WTC11 (cell line): ENCODE data around the gene IFT88. TPM values are rescaled to one million over a fixed set of nuclear protein-coding genes. Genes with fewer than 3 reads are reported as not detected.

Source experiments
- ATAC-seq: fragments of 200-7000 bp; cut with Tn5 transposase; 2 replicates; pipeline ENCODE4 v1.10.0; 2021; ENCODE audit warnings: mild to moderate bottlenecking, moderate library complexity
- CTCF ChIA-PET: fragments of 300-600 bp; sonication (Branson Sonifier 250); formaldehyde crosslinking; loops from one replicate; lab custom pipeline; 2021; ENCODE audit warnings: antibody characterized with exemption; lab: Charles Lee
- POLR2A ChIA-PET: fragments of 350-600 bp; sonication (Branson Sonifier 250); formaldehyde crosslinking; loops from one replicate; lab custom pipeline; 2021; ENCODE audit warnings: antibody characterized with exemption; lab: Charles Lee
- DNase-seq: peaks from one replicate; pipeline ENCODE4 v3.0.0; 2021; ENCODE audit warnings: low spot score
- H3K27ac Mint-ChIP-seq: 2 replicates; pipeline ENCODE4 v1.8.0; 2021; ENCODE audit warnings: mixed read lengths
- H3K27me3 Mint-ChIP-seq: 2 replicates; pipeline ENCODE4 v1.8.0; 2021; ENCODE audit warnings: low read depth, mild to moderate bottlenecking, moderate library complexity, mixed read lengths
- H3K36me3 Mint-ChIP-seq: 2 replicates; pipeline ENCODE4 v1.8.0; 2021; ENCODE audit warnings: mixed read lengths
- H3K4me1 Mint-ChIP-seq: 2 replicates; pipeline ENCODE4 v1.8.0; 2022; ENCODE audit warnings: mixed read lengths
- H3K4me3 Mint-ChIP-seq: 2 replicates; pipeline ENCODE4 v1.8.0; 2021; ENCODE audit warnings: mild to moderate bottlenecking, moderate library complexity, mixed read lengths
- H3K9me3 Mint-ChIP-seq: 2 replicates; pipeline ENCODE4 v1.8.0; 2021; ENCODE audit warnings: mixed read lengths
- CBFB ChIP-seq: sonication (generic); formaldehyde crosslinking; IDR thresholded peaks from 2 replicates; pipeline ENCODE4 v1.8.1; 2022; ENCODE audit warnings: mild to moderate bottlenecking, low read depth, missing genetic modification reagents
- CREM ChIP-seq: sonication (generic); formaldehyde crosslinking; IDR thresholded peaks from 2 replicates; pipeline ENCODE4 v1.8.1; 2022; ENCODE audit warnings: mild to moderate bottlenecking, missing genetic modification reagents, moderate library complexity
- CTCF ChIP-seq: fragments of 200-600 bp; IDR thresholded peaks from 2 replicates; pipeline ENCODE4 v1.8.0; 2022; ENCODE audit warnings: antibody characterized with exemption
- ERG ChIP-seq: fragments of 250-450 bp; sonication (Bioruptor Pico); IDR thresholded peaks from 2 replicates; pipeline ENCODE4 v1.8.0; 2021; ENCODE audit warnings: mild to moderate bottlenecking
- GRHL2 ChIP-seq: fragments of 250-450 bp; sonication (Bioruptor Pico); IDR thresholded peaks from 2 replicates; pipeline ENCODE4 v1.8.0; 2022; ENCODE audit warnings: mild to moderate bottlenecking, moderate library complexity; ENCODE audit not compliant: insufficient replicate concordance, severe bottlenecking
- GTF2I ChIP-seq: fragments of 250-450 bp; sonication (Bioruptor Pico); conservative IDR thresholded peaks from 2 replicates; pipeline ENCODE4 v1.4.0; 2021; ENCODE audit warnings: mild to moderate bottlenecking
- HMGXB4 ChIP-seq: sonication (generic); formaldehyde crosslinking; IDR thresholded peaks from 2 replicates; pipeline ENCODE4 v1.8.1; 2023; ENCODE audit warnings: mild to moderate bottlenecking, moderate library complexity, missing genetic modification reagents
- JAZF1 ChIP-seq: fragments of 250-450 bp; sonication (Bioruptor Pico); IDR thresholded peaks from 2 replicates; pipeline ENCODE4 v1.9.0; 2021; ENCODE audit warnings: moderate library complexity, mild to moderate bottlenecking, inconsistent platforms
- NR1H2 ChIP-seq: sonication (generic); formaldehyde crosslinking; IDR thresholded peaks from 2 replicates; pipeline ENCODE4 v1.9.0; 2021; ENCODE audit warnings: mild to moderate bottlenecking, moderate library complexity, missing genetic modification reagents
- OVOL2 ChIP-seq: fragments of 250-450 bp; sonication (Bioruptor Pico); IDR thresholded peaks from 2 replicates; pipeline ENCODE4 v1.9.0; 2021; ENCODE audit warnings: mild to moderate bottlenecking, borderline replicate concordance
- SMAD3 ChIP-seq: sonication (generic); formaldehyde crosslinking; IDR thresholded peaks from 2 replicates; pipeline ENCODE4 v1.8.0; 2022; ENCODE audit warnings: missing genetic modification reagents, mild to moderate bottlenecking, borderline replicate concordance
- STAT6 ChIP-seq: sonication (generic); formaldehyde crosslinking; conservative IDR thresholded peaks from 2 replicates; pipeline ENCODE4 v1.8.1; 2023; ENCODE audit warnings: mild to moderate bottlenecking, low read depth, missing genetic modification reagents, moderate library complexity
- TEAD1 ChIP-seq: sonication (generic); formaldehyde crosslinking; IDR thresholded peaks from 2 replicates; pipeline ENCODE4 v1.8.0; 2022; ENCODE audit warnings: mild to moderate bottlenecking, missing genetic modification reagents
- TP53 ChIP-seq: sonication (generic); formaldehyde crosslinking; IDR thresholded peaks from 2 replicates; pipeline ENCODE4 v1.8.1; 2023; ENCODE audit warnings: mild to moderate bottlenecking, missing genetic modification reagents
- ZBTB21 ChIP-seq: sonication (generic); formaldehyde crosslinking; IDR thresholded peaks from 2 replicates; pipeline ENCODE4 v1.8.1; 2023; ENCODE audit warnings: mild to moderate bottlenecking, missing genetic modification reagents, borderline replicate concordance
- ZNF232 ChIP-seq: sonication (generic); formaldehyde crosslinking; IDR thresholded peaks from 2 replicates; pipeline ENCODE4 v1.8.0; 2022; ENCODE audit warnings: mild to moderate bottlenecking, missing genetic modification reagents
- ZNF317 ChIP-seq: sonication (generic); formaldehyde crosslinking; IDR thresholded peaks from 2 replicates; pipeline ENCODE4 v1.8.1; 2023; ENCODE audit warnings: low read depth, mild to moderate bottlenecking, moderate library complexity, missing genetic modification reagents, borderline replicate concordance
- ZNF425 ChIP-seq: fragments of 250-450 bp; sonication (Bioruptor Pico); conservative IDR thresholded peaks from 2 replicates; pipeline ENCODE4 v1.9.0; 2021; ENCODE audit warnings: mild to moderate bottlenecking
- ZNF532 ChIP-seq: fragments of 250-450 bp; sonication (Bioruptor Pico); IDR thresholded peaks from 2 replicates; pipeline ENCODE4 v1.9.0; 2021; ENCODE audit warnings: mild to moderate bottlenecking, borderline replicate concordance
- ZSCAN18 ChIP-seq: fragments of 250-450 bp; sonication (Bioruptor Pico); IDR thresholded peaks from 2 replicates; pipeline ENCODE4 v2.1.2; 2022; ENCODE audit warnings: mild to moderate bottlenecking, moderate library complexity
- total RNA-seq: library from RNA; stranded (reverse); gene quantifications from 3 replicates; pipeline ENCODE4 v1.2.3, GENCODE V29; 2021

The IFT88 gene
- total RNA-seq, 1 experiment from 2014 or later, result 6.5 TPM

- TF ChIP-seq CTCF, result no peak
- TF ChIP-seq CREM (CRISPR knock-in tag), result no peak
- no peak for TF ChIP-seq ERG
- TF ChIP-seq GRHL2 (CRISPR knock-in tag), result no peak
Observed at GRCh38 chr13:20666948-20667347, 100.0 kb downstream of the IFT88 start (continued).

- ChIA-PET POLR2A (no interaction called here), CTCF (interaction anchor here (1.6 kb wide), 1 partner anchor 44 kb away, joined by 3 read pairs; no protein-coding TSS in a partner anchor)
- 0 out of 2 replicates have a peak, but pooled peaks cover 3% of the 10 kb centered on the region for H3K9me3 Mint-ChIP-seq
- no peaks in the 10 kb centered on the region for H3K4me1 Mint-ChIP-seq
- H3K4me3 Mint-ChIP-seq, result no peak overlapping the region
- no peak overlapping the region for H3K27ac Mint-ChIP-seq
- peaks cover 3% of the 10 kb centered on the region; the same call in 1 of the 2 replicates for H3K36me3 Mint-ChIP-seq
- DNase-seq, result no peak
- no peak for TF ChIP-seq OVOL2 (CRISPR knock-in tag)
- no peak for TF ChIP-seq ZNF232 (CRISPR knock-in tag)
- TF ChIP-seq TP53 (CRISPR knock-in tag), result no peak
- TF ChIP-seq ZBTB21 (CRISPR knock-in tag), result no peak
- no peak for TF ChIP-seq ZNF425
- TF ChIP-seq CBFB, result no peak
- no peak for TF ChIP-seq GTF2I (CRISPR knock-in tag)
- TF ChIP-seq HMGXB4 (CRISPR knock-in tag), result no peak
- TF ChIP-seq NR1H2 (CRISPR knock-in tag), result no peak
- no peak for TF ChIP-seq TEAD1
- TF ChIP-seq ZSCAN18 (CRISPR knock-in tag), result no peak
- no peak for TF ChIP-seq STAT6 (CRISPR knock-in tag)
- no peak for TF ChIP-seq ZNF532 (CRISPR knock-in tag)
- no peak for TF ChIP-seq JAZF1 (CRISPR knock-in tag)
- TF ChIP-seq SMAD3, result no peak
- TF ChIP-seq ZNF317 (CRISPR knock-in tag), result no peak
- TF ChIP-seq, all 79 proteins: peak for 0
- H3K27me3 Mint-ChIP-seq, result no peaks in the 10 kb centered on the region
- ATAC-seq, result no peak
Observed at GRCh38 chr13:20667857-20668437, 101.0 kb downstream of the IFT88 start.
